ENCODE data around the gene SPAG16.

GRCh38 chr2:213551526-213551925 lies 267.3 kb downstream of the SPAG16 start:
- TF ChIP-seq MAFK (IDR thresholded peaks at IDR 0.05; ENCODE audit: partially characterized antibody), result no peak
- TF ChIP-seq, protein P1, sequence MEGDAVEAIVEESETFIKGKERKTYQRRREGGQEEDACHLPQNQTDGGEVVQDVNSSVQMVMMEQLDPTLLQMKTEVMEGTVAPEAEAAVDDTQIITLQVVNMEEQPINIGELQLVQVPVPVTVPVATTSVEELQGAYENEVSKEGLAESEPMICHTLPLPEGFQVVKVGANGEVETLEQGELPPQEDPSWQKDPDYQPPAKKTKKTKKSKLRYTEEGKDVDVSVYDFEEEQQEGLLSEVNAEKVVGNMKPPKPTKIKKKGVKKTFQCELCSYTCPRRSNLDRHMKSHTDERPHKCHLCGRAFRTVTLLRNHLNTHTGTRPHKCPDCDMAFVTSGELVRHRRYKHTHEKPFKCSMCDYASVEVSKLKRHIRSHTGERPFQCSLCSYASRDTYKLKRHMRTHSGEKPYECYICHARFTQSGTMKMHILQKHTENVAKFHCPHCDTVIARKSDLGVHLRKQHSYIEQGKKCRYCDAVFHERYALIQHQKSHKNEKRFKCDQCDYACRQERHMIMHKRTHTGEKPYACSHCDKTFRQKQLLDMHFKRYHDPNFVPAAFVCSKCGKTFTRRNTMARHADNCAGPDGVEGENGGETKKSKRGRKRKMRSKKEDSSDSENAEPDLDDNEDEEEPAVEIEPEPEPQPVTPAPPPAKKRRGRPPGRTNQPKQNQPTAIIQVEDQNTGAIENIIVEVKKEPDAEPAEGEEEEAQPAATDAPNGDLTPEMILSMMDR (IDR thresholded peaks at IDR 0.05), result no peak
- no peak for TF ChIP-seq POLR2A (IDR thresholded peaks at IDR 0.05; ENCODE audit: low read length)
- TF ChIP-seq, protein P2, sequence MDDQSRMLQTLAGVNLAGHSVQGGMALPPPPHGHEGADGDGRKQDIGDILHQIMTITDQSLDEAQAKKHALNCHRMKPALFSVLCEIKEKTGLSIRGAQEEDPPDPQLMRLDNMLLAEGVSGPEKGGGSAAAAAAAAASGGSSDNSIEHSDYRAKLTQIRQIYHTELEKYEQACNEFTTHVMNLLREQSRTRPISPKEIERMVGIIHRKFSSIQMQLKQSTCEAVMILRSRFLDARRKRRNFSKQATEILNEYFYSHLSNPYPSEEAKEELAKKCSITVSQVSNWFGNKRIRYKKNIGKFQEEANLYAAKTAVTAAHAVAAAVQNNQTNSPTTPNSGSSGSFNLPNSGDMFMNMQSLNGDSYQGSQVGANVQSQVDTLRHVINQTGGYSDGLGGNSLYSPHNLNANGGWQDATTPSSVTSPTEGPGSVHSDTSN (IDR thresholded peaks at IDR 0.05), result no peak
- no peak for TF ChIP-seq MYC (IDR thresholded peaks at IDR 0.05; ENCODE audit: borderline replicate concordance, low read length)
- no peak for TF ChIP-seq KDM1A (IDR thresholded peaks at IDR 0.05; ENCODE audit: low read depth)
- TF ChIP-seq RNF2 (IDR thresholded peaks at IDR 0.05; ENCODE audit: borderline replicate concordance, low read depth), result no peak
- TF ChIP-seq MAX (IDR thresholded peaks at IDR 0.05), result no peak
- no peak for TF ChIP-seq ELK1 (IDR thresholded peaks at IDR 0.05; ENCODE audit: low read depth, low read length)
- no peak for TF ChIP-seq CEBPB (IDR thresholded peaks at IDR 0.05)
- no peak for TF ChIP-seq EP300 (IDR thresholded peaks at IDR 0.05)
- no peak for TF ChIP-seq PHF8 (IDR thresholded peaks at IDR 0.05; ENCODE audit: borderline replicate concordance, low read depth)

Data from A549 (cell line).